Upper lobe of right lung (tissue), 1 donor: ENCODE data around the gene ANKH. TPM values are rescaled to one million over a fixed set of nuclear protein-coding genes. Genes with fewer than 3 reads are reported as not detected.

ENCODE experiments used
- ATAC-seq: fragments of 200-7000 bp; cut with Tn5 transposase; one replicate; pipeline ENCODE4 v1.9.1; 2020; ENCODE audit warnings: mild to moderate bottlenecking, moderate library complexity
- DNase-seq: peaks from one replicate; pipeline ENCODE4 v3.0.0-alpha.2; 2020
- H3K27ac ChIP-seq: fragments of 200-600 bp; one replicate; pipeline ENCODE4 v1.8.0; 2022
- H3K27me3 ChIP-seq: fragments of 200-600 bp; one replicate; pipeline ENCODE4 v1.8.0; 2022; ENCODE audit warnings: mild to moderate bottlenecking
- H3K36me3 ChIP-seq: fragments of 200-600 bp; one replicate; pipeline ENCODE4 v1.8.0; 2022
- H3K4me1 ChIP-seq: fragments of 200-600 bp; one replicate; pipeline ENCODE4 v1.8.0; 2022
- H3K4me3 ChIP-seq: fragments of 200-600 bp; one replicate; pipeline ENCODE4 v1.8.0; 2022; ENCODE audit warnings: mild to moderate bottlenecking
- H3K9me3 ChIP-seq: fragments of 200-600 bp; one replicate; pipeline ENCODE4 v1.8.0; 2022
- CTCF ChIP-seq: fragments of 200-600 bp; IDR thresholded peaks from one replicate; pipeline ENCODE4 v1.8.0; 2022; ENCODE audit warnings: antibody characterized with exemption
- intact Hi-C: fragments of 100-400 bp; cut with DNase I; formaldehyde crosslinking; loops from one replicate; pipeline ENCODE4 v1.11.0; 2022
- total RNA-seq: library from RNA; stranded (reverse); fragmentation: NEBNext Ultra II Directional; extraction: Animal tissue kit (Norgen Biotek cat#: 25700); gene quantifications from one replicate; pipeline ENCODE4 v1.2.1, GENCODE V29; 2021
- donor health status: DM: no; HTN: yes; CAD: no; lungs with severe emphysema.

The ANKH gene
- total RNA-seq, 1 donor from 2014 or later, result 67.2 TPM

DNA sequence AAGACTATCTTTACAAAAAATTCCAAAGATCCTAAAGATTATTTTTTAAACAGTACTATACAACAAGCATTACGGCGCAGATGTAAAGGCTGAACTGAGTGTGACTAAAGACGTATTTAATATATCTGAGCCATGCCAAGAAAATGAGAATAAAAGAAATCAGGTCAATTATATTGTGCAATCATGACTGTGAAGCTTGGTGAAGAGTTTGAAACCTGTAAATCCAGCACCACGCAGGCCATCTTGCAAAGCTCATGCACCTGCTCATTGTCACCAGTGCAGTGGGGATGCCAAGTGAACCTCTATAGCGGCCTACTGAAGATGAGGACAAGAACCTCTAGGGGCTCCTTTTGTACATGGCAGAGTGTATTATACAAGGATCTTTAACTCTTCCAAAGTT is 89.0 kb downstream of the ANKH start:
- Histone ChIP-seq H3K4me1 (no peaks in the 10 kb centered on the region), H3K36me3 (no peaks in the 10 kb centered on the region), H3K9me3 (no peaks in the 10 kb centered on the region), H3K27me3 (no peaks in the 10 kb centered on the region), H3K4me3 (no peak overlapping the region), H3K27ac (no peak overlapping the region)
- no peak for TF ChIP-seq CTCF
- intact Hi-C loops, result no loop called here
- DNase-seq (no peak), ATAC-seq (no peak)

GRCh38 chr5:14781106-14781505 is 90.5 kb downstream of the ANKH start:
- no peaks in the 10 kb centered on the region for H3K27me3 ChIP-seq
- TF ChIP-seq CTCF, result no peak
- H3K27ac ChIP-seq, result no peak overlapping the region
- H3K9me3 ChIP-seq, result no peaks in the 10 kb centered on the region
- H3K4me3 ChIP-seq, result no peak overlapping the region
- no peaks in the 10 kb centered on the region for H3K4me1 ChIP-seq
- no peak for ATAC-seq
- H3K36me3 ChIP-seq, result no peaks in the 10 kb centered on the region
- DNase-seq, result no peak
- intact Hi-C loops, result no loop called here

DNA sequence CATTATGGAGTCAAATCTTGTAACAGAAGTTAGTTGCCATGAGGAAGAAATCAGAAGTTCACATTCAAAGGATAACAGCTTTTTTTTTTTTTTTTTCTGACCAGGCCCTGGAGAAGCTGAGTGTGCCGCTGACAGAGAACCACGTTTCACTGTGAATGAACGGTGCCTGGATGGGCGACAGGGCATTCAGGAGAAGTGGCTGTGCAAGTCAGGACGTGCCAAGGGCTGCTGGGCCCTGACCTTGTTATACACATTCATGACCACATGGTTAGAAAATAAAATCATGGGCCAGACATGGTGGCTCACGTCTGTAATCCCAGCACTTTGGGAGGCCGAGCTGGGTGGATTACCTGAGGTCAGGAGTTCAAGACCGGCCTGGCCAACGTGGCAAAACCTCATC is 91.6 kb downstream of the ANKH start:
- TF ChIP-seq CTCF, result no peak
- no peaks in the 10 kb centered on the region for H3K4me1 ChIP-seq
- no peak overlapping the region for H3K4me3 ChIP-seq
- ATAC-seq, result no peak
- DNase-seq, result no peak
- intact Hi-C loops, result no loop called here
- H3K27me3 ChIP-seq, result no peaks in the 10 kb centered on the region
- no peaks in the 10 kb centered on the region for H3K9me3 ChIP-seq
- H3K27ac ChIP-seq, result no peak overlapping the region
- H3K36me3 ChIP-seq, result no peaks in the 10 kb centered on the region

DNA sequence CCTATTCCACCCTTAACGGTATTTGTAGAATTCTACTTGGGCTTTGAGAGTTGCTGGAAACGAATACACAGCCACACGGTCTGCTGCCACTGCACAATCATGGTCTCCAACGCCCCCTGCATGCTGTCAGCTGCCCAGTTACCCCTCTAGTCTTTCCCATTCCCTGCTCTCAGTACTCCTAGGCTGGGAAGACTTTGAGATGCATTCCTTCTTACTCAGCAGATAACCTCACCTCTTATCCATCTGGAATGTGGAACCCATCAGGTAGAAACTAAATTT is 92.8 kb downstream of the ANKH start:
- intact Hi-C loops, result no loop called here
- H3K27ac ChIP-seq, result no peak overlapping the region
- no peak overlapping the region for H3K4me3 ChIP-seq
- no peaks in the 10 kb centered on the region for H3K27me3 ChIP-seq
- H3K36me3 ChIP-seq, result no peaks in the 10 kb centered on the region
- H3K9me3 ChIP-seq, result no peaks in the 10 kb centered on the region
- DNase-seq (no peak), ATAC-seq (no peak)
- no peak for TF ChIP-seq CTCF
- no peaks in the 10 kb centered on the region for H3K4me1 ChIP-seq

DNA sequence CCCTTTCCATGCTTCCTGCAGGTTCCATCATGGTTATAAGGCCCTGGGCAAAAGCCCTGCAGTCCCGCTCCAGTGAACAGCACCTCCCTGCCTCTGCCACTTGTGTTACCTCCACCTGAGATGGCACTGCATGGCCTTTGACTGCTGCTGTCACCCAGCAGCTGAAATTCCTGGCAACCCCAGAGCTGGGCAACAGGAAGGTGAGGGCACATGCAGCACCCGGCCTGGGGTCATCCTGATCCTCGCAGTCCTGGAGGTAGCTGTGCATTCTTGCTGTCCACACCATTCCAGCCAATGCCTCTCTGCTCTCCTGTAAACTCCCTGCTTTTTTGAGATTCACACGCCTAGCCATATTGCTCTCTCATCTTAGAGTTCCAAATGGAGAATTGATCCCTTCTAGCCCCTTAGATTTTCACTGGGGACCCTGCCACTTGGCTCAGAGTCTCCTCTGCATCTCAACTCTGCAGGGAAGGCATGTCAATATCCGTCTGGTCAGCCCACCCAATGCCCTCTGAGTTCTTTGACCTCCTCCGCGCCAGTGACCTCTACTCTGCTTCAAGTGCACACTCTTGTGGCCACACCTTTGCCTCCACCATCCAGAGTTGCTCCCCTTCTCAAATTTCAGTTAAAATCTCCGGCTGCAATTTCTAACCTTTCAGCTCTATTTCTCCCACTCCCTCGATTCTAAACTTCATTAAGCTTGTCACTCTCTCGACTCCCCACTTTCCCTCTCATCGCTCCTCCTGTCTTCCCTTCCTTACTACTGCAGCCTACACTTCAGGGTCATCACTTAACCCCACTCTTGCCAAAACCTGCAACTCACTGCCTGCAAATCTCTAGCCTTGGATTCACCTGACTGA is 93.4 kb downstream of the ANKH start:
- DNase-seq (no peak), ATAC-seq (peak; percentile 5)
- no peaks in the 10 kb centered on the region for H3K4me1 ChIP-seq
- H3K9me3 ChIP-seq, result no peaks in the 10 kb centered on the region
- intact Hi-C loops, result no loop called here
- no peak for TF ChIP-seq CTCF
- no peak overlapping the region for H3K27ac ChIP-seq
- no peaks in the 10 kb centered on the region for H3K36me3 ChIP-seq
- no peak overlapping the region for H3K4me3 ChIP-seq
- no peaks in the 10 kb centered on the region for H3K27me3 ChIP-seq

GRCh38 chr5:14777187-14777586 is 94.4 kb downstream of the ANKH start:
- DNase-seq, result no peak
- Histone ChIP-seq H3K4me3 (no peak overlapping the region), H3K27me3 (no peaks in the 10 kb centered on the region), H3K27ac (no peak overlapping the region), H3K4me1 (no peaks in the 10 kb centered on the region), H3K36me3 (no peaks in the 10 kb centered on the region), H3K9me3 (no peaks in the 10 kb centered on the region)
- ATAC-seq, result no peak
- intact Hi-C loops, result no loop called here
- no peak for TF ChIP-seq CTCF
